Glomerular visceral epithelial cell (primary cell): Measurements from ENCODE around the gene MRO.
A peak's percentile ranks its signal among the peaks of the same experiment; 100 is the strongest.
"Not testable (repeated sequence)": the region's sequence is repeated elsewhere in the genome, so short reads cannot be mapped to it uniquely, and the experiment has no call there.

Source experiments
- DNase-seq: peaks from one replicate; pipeline ENCODE4 v3.0.0-alpha.2; 2016; ENCODE audit errors: extremely low spot score

Gene MRO

GRCh38 chr18:50819728-50820378 is at the start of gene MRO:
MRO (minus strand) TSS chr18:50820016; CDS start chr18:50809400, 10,616 bp downstream.
- DNase-seq, result peak; percentile 78

- DNase-seq, result no peak
Measured at GRCh38 chr18:50869150-50869549, 49.3 kb upstream of the MRO start.

- DNase-seq, result no peak
Measured at GRCh38 chr18:50866765-50867164, 46.9 kb upstream of the MRO start.

- no peak for DNase-seq
Measured at GRCh38 chr18:50863840-50864375, 44.1 kb upstream of the MRO start.

- DNase-seq, result no peak
Measured at GRCh38 chr18:50862401-50862800, 42.6 kb upstream of the MRO start.

DNA sequence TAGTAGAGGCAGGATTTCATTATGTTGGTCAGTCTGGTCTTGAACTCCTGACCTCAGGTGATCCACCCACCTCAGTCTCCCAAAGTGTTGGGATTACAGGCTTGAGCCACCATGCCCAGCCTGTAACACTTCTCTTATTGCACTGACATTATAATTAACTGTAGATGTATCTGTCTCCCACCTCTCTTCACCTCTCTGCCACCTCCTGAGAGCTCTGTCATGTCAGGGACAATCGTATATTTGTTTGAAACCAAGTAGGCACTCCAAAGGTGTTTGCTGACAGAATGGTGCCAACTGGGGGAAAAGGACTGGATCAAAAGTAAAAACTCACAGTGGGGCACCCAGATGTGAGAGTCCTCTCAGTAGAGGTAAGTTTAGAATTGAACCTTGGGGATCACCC is 41.8 kb upstream of the MRO start:
- DNase-seq, result no peak

- DNase-seq, result no peak
Measured at GRCh38 chr18:50859793-50860555, 40.2 kb upstream of the MRO start.

- no peak for DNase-seq
Measured at GRCh38 chr18:50857694-50858093, 37.9 kb upstream of the MRO start.

- DNase-seq, result not testable (repeated sequence)
Measured at GRCh38 chr18:50857166-50857565, 37.4 kb upstream of the MRO start.

DNA sequence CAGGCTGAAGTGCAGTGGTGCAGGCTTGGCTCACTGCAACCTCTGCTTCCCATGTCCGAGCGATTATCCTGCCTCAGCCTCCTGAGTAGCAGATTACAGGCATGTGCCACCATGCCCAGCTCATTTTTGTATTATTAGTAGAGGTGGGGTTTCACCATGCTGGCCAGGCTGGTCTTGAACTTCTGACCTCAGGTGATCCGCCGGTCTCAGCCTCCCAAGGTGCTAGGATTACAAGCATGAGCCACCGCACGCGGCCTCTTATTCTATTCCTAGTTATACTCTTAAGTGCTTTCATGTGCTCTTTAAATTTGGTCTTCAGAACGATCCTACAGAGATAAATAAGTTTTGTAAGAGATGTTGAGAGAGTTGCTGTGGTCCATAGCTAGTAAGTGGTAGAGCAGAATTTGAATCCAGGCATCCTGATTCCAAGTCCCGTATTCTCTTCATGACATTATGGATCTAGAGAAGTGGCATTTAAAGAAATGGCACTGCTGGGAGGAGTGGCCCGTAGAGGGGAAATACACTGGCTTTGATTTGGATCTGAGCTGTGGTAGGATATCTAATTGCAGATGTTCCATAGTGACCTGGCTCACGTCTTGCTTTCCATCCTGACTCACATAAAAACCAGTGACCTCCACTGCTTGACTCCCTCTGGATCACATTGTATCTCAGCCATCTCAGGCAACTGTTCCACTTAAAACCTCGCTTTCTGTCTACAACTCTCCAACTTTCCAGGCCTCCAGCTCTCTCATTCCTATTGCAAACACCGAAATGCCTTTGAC is 36.4 kb upstream of the MRO start:
- no peak for DNase-seq

GRCh38 chr18:50853863-50854271 is 34.1 kb upstream of the MRO start:
- peak; percentile 73 for DNase-seq

GRCh38 chr18:50850307-50851065 is 30.7 kb upstream of the MRO start:
- DNase-seq, result no peak

- no peak for DNase-seq
Measured at GRCh38 chr18:50849419-50849821, 29.6 kb upstream of the MRO start.

- no peak for DNase-seq
Measured at GRCh38 chr18:50848991-50849390, 29.2 kb upstream of the MRO start.

GRCh38 chr18:50848061-50848551 is 28.3 kb upstream of the MRO start:
- DNase-seq, result no peak

- peak; percentile 81 for DNase-seq
Measured at GRCh38 chr18:50847192-50847591, 27.4 kb upstream of the MRO start.

DNA sequence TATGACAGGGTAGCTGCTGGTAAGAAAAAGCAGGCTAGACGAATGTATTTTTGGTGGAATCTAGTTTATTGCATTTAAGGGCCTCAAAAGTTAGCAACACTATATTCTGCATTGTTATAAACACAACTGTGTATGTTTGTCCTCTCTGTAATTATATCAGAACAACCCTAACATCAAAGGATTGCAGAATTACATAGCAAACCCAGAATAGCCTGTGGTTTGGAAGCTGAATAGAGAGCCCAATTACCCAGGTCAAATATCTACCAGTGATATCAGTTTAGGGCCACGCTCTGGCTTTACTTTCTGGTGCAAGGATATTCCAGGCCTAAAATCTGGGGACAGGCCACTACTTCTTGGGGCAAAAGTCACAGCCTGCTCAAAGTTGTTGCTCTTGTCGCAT is 25.1 kb upstream of the MRO start:
- no peak for DNase-seq

DNA sequence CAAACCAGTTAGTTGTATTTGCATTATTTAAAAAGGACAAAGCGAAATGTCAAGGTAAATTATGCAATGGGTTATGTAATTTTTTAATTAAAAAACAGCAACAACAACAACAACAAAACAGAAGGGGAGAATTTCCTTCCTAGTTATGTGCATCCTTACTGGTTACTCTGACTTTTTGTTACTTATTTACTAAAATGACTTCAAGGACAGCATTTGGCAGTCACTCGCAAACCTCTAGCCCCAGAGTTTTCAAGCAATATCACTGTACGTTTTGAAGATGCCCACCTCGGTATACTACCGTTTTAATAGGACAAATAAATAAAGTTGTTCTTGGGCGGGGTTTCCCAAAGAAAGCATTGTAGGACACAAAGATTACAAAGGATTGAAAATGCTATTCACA is 24.7 kb upstream of the MRO start:
- DNase-seq, result no peak

DNA sequence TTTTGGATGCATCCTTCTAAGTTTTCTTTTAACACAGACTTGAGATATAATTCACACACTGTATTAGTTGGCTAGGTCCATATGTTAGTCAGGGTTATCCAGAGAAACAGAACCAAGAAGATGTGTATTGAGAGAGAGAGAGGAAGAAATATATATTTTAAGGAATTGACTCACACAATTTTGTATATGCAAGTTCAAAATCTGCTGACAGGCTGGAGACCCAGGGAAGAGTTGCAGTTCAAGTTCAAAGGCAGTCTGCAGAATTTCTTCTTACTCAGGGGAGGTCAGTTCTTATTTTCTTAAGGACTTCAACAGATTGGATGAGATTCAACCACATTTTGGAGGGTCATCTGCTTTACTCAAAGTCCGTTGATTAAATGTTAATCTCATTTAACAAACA is 23.0 kb upstream of the MRO start:
- no peak for DNase-seq

DNA sequence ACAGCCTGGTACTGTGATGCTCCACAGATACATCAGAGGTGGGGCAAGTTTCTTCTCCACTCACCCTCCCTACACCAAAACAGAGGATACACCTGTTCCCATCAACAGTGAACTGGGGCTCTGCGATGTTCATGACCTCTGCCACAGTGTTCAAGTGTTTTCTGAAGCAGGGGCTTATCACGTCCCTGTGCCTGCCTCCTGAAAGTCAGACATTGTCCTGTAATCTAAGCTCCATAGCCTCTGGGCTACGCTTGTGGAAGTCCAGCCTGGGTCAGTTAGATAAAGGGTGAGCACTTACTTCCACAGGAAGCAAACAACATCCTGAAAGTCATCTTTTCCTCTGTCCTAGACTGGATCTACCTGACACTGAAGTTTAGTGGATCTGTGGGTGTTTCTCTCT is 20.2 kb upstream of the MRO start:
- no peak for DNase-seq

DNA sequence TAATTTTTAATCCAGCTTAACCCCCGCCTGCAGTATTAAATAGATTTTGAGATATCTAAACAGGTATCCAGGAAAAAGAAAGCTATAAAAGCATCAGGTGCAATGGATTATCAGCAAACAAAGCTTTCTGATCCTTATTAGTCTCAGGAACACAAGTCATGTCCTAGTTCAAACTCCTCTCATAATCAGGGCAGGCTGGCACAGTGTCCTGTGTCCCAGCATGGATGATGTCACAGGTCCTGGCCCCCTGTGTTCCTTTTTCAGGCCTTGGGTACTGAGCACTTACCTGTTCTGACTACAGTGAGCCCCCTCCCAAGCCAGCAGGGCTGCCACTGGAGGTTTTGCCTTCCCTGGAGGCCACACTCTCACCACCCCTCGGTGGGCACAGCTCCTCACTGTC is 19.5 kb upstream of the MRO start:
- no peak for DNase-seq
